AG04450 (cell line): ENCODE measurements around the gene KPNA6. TPM values are rescaled to one million over a fixed set of nuclear protein-coding genes. Genes with fewer than 3 reads are reported as not detected.

Experiments
- CTCF ChIA-PET: fragments of 300-600, 350-600 bp; formaldehyde crosslinking; extraction: SDS; loops from one replicate; lab custom pipeline; 2022; ENCODE audit warnings: antibody characterized with exemption, inconsistent platforms; lab: Charles Lee
- POLR2A ChIA-PET: fragments of 350-600 bp; formaldehyde crosslinking; extraction: SDS; loops from one replicate; lab custom pipeline; 2021; ENCODE audit warnings: antibody characterized with exemption, inconsistent platforms; lab: Yijun Ruan, JAX
- DNase-seq: peaks from one replicate; pipeline ENCODE4 v3.0.0-alpha.2; 2011; ENCODE audit warnings: low read depth, low spot score
- H3K27ac ChIP-seq: one replicate; pipeline ENCODE4 v1.5.1; 2012; ENCODE audit warnings: low read depth, low read length, control low read depth
- H3K27me3 ChIP-seq: one replicate; pipeline ENCODE4 v1.6.0; 2012; ENCODE audit warnings: low read length; ENCODE audit not compliant: control insufficient read depth, insufficient read depth
- H3K4me3 ChIP-seq: 2 replicates; pipeline ENCODE4 v1.5.1; 2011; ENCODE audit warnings: mild to moderate bottlenecking, low read depth, low read length, control low read depth
- H3K9me3 ChIP-seq: 2 replicates; pipeline ENCODE4 v1.5.1; 2012; ENCODE audit warnings: low read length; ENCODE audit not compliant: control insufficient read depth, insufficient read depth
- CTCF ChIP-seq: IDR thresholded peaks from 2 replicates; pipeline ENCODE4 v1.5.1; 2011; ENCODE audit warnings: low read depth, low read length, control low read depth, inconsistent platforms
- polyA plus RNA-seq: library from polyadenylated mRNA; depleted of rRNA; stranded (reverse); fragments of >200 nt; gene quantifications from 2 replicates; pipeline ENCODE4 v1.2.3, GENCODE V29; 2011

The KPNA6 gene
- polyA plus RNA-seq, 1 experiment = 45.9 TPM

- Histone ChIP-seq H3K4me3 (no peak overlapping the region), H3K27ac (no peak overlapping the region), H3K27me3 (no peaks in the 10 kb centered on the region), H3K9me3 (no peaks in the 10 kb centered on the region)
- ChIA-PET POLR2A (interaction anchor here (0.6 to 0.7 kb wide), 3 partner anchors 30 to 637 kb away, joined by 3 to 5 read pairs (median 4); no protein-coding TSS in a partner anchor), CTCF (interaction anchor here (0.6 kb wide), 1 partner anchor 277 kb away, joined by 4 read pairs; no protein-coding TSS in a partner anchor)
- TF ChIP-seq CTCF = no peak
- DNase-seq = no peak
Observed at GRCh38 chr1:32066489-32066873, 41.4 kb upstream of the KPNA6 start.

- TF ChIP-seq CTCF = no peak
- ChIA-PET CTCF (interaction anchor here (0.7 kb wide), 1 partner anchor 47 kb away, joined by 3 read pairs; no protein-coding TSS in a partner anchor), POLR2A (interaction anchor here (0.7 to 0.8 kb wide), 2 partner anchors 15 to 113 kb away, joined by 3 to 4 read pairs; no protein-coding TSS in a partner anchor)
- no peak overlapping the region for H3K4me3 ChIP-seq
- H3K27ac ChIP-seq = no peak overlapping the region
- no peaks in the 10 kb centered on the region for H3K27me3 ChIP-seq
- no peaks in the 10 kb centered on the region for H3K9me3 ChIP-seq
- DNase-seq = no peak
Observed at GRCh38 chr1:32068957-32069588, 38.8 kb upstream of the KPNA6 start.

- POLR2A ChIA-PET = interaction anchor here (0.9 to 2.2 kb wide), 11 partner anchors 9 to 129 kb away, joined by 3 to 18 read pairs (median 9); partner anchors contain the start of genes CCDC28B, KHDRBS1 and KPNA6
- no peak for TF ChIP-seq CTCF
- peak overlapping the region; percentile 96 for H3K27ac ChIP-seq
- H3K9me3 ChIP-seq = no peaks in the 10 kb centered on the region
- no peaks in the 10 kb centered on the region for H3K27me3 ChIP-seq
- DNase-seq = peak; percentile 36
- CTCF ChIA-PET = interaction anchor here (1.0 to 2.9 kb wide), 3 partner anchors 9 to 93 kb away, joined by 3 to 20 read pairs (median 4); partner anchors contain the start of gene KPNA6
- peak overlapping the region; percentile 90 for H3K4me3 ChIP-seq
Observed at GRCh38 chr1:32071758-32072621, 35.9 kb upstream of the KPNA6 start.

GRCh38 chr1:32072622-32073298 is 35.1 kb upstream of the KPNA6 start, which contains the start of gene TMEM39B:
Gene TMEM39B (plus strand): TSS chr1:32072939. CDS start chr1:32073048, 109 bp downstream.
- H3K27me3 ChIP-seq = no peaks in the 10 kb centered on the region
- CTCF ChIA-PET = interaction anchor here (0.6 to 2.9 kb wide), 15 partner anchors 9 to 652 kb away, joined by 3 to 20 read pairs (median 4); partner anchors contain the start of gene KPNA6
- peak within 1 kb of the TSS; percentile 90 for H3K4me3 ChIP-seq
- POLR2A ChIA-PET = interaction anchor here (0.5 to 2.2 kb wide), 19 partner anchors 10 to 1369 kb away, joined by 3 to 18 read pairs (median 7); partner anchors contain the start of genes CCDC28B, KHDRBS1, KPNA6 and TXLNA
- H3K9me3 ChIP-seq = no peaks in the 10 kb centered on the region
- TF ChIP-seq CTCF = no peak
- peak; percentile 88 for DNase-seq
- H3K27ac ChIP-seq = peak within 1 kb of the TSS; percentile 96
